Measurements from ENCODE around the gene SPNS2.

DNA sequence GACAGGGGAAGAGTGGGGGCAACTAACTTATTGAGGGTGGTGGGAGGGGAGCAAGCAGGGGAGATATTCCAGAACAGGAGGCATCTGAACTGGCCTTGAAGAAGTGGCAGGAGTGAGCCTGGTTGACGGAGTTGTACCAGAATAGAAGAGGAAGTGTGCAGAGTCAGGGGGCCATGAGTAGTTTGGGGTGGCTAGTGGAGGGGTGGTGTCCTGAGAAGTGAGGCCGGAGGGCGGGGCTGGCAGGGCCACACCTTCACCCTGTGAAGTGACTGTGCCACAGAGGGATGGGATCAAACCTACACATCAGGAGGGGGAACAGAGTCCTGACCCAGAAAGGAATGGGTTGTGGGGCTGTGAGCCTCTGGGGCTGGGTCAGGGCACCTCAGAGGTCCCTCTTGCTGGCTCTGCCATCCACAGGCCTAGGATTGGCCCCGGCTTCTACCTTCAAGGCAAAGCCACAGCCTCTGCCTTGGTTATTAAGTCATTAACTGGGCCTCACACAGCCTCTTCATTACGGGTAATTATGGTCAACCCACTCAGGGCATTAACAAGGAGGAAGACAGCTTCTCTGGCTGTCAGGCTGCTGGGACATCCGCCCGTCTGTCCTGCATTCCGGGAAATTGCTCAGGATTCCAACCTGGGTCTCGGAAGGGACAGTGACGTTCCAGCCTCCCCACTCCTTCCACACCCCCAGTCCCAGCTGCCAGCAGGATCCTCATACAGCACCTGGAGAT, 12.7 kb downstream of the SPNS2 start:
- TF ChIP-seq, protein P1, sequence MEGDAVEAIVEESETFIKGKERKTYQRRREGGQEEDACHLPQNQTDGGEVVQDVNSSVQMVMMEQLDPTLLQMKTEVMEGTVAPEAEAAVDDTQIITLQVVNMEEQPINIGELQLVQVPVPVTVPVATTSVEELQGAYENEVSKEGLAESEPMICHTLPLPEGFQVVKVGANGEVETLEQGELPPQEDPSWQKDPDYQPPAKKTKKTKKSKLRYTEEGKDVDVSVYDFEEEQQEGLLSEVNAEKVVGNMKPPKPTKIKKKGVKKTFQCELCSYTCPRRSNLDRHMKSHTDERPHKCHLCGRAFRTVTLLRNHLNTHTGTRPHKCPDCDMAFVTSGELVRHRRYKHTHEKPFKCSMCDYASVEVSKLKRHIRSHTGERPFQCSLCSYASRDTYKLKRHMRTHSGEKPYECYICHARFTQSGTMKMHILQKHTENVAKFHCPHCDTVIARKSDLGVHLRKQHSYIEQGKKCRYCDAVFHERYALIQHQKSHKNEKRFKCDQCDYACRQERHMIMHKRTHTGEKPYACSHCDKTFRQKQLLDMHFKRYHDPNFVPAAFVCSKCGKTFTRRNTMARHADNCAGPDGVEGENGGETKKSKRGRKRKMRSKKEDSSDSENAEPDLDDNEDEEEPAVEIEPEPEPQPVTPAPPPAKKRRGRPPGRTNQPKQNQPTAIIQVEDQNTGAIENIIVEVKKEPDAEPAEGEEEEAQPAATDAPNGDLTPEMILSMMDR (IDR thresholded peaks at IDR 0.05) = no peak
- TF ChIP-seq ZFX (IDR thresholded peaks at IDR 0.05; ENCODE audit: borderline replicate concordance) = no peak

All from 22Rv1 (cell line).